DND-41 (cell line): ENCODE data around the gene OR13C9.

ENCODE experiments used
- ATAC-seq: fragments of 200-7000 bp; cut with Tn5 transposase; 3 replicates; pipeline ENCODE4 v1.9.1; 2021; ENCODE audit warnings: low read depth; ENCODE audit not compliant: insufficient read depth
- DNase-seq: peaks from one replicate; pipeline ENCODE4 v3.0.0-alpha.2; 2020
- H2AFZ ChIP-seq: 2 replicates; pipeline ENCODE4 v1.6.0; 2012; ENCODE audit warnings: low read depth, low read length
- H3K27ac ChIP-seq: 2 replicates; pipeline ENCODE4 v1.5.1; 2012; ENCODE audit warnings: low read length, inconsistent platforms
- H3K27me3 ChIP-seq: fragments of 200-600 bp; sonication (generic); 2 replicates; pipeline ENCODE4 v1.6.0; 2012; ENCODE audit warnings: low read length, mild to moderate bottlenecking, inconsistent platforms; ENCODE audit not compliant: insufficient read depth, poor library complexity
- H3K36me3 ChIP-seq: 2 replicates; pipeline ENCODE4 v1.5.1; 2012; ENCODE audit warnings: low read length, inconsistent platforms; ENCODE audit not compliant: insufficient read depth
- H3K4me1 ChIP-seq: 2 replicates; pipeline ENCODE4 v1.5.1; 2012; ENCODE audit warnings: mild to moderate bottlenecking, low read length; ENCODE audit not compliant: insufficient read depth
- H3K4me2 ChIP-seq: 2 replicates; pipeline ENCODE4 v1.6.0; 2012; ENCODE audit warnings: mild to moderate bottlenecking, moderate library complexity, low read length, inconsistent platforms; ENCODE audit not compliant: insufficient read depth
- H3K4me3 ChIP-seq, 2 experiments: fragments of 200-600 bp in 1 of 2; shearing (Covaris generic) in 1 of 2; 2 replicates each; pipeline ENCODE4 v1.5.1; 2012 to 2016; ENCODE audit warnings: inconsistent platforms in 2 of 2, low read length in 2 of 2, mild to moderate bottlenecking in 2 of 2, low read depth in 1 of 2, moderate library complexity in 1 of 2
- H3K79me2 ChIP-seq: 2 replicates; pipeline ENCODE4 v1.6.0; 2012; ENCODE audit warnings: low read length, inconsistent platforms; ENCODE audit not compliant: insufficient read depth
- H3K9ac ChIP-seq: 2 replicates; pipeline ENCODE4 v1.6.0; 2012; ENCODE audit warnings: low read depth, mild to moderate bottlenecking, inconsistent platforms, low read length, moderate library complexity
- H3K9me3 ChIP-seq: 2 replicates; pipeline ENCODE4 v1.5.1; 2012; ENCODE audit warnings: low read length, moderate library complexity, mild to moderate bottlenecking, inconsistent platforms; ENCODE audit not compliant: insufficient read depth, severe bottlenecking
- H4K20me1 ChIP-seq: 2 replicates; pipeline ENCODE4 v1.6.0; 2012; ENCODE audit warnings: low read length; ENCODE audit not compliant: insufficient read depth
- CTCF ChIP-seq: IDR thresholded peaks from 2 replicates; pipeline ENCODE4 v1.5.1; 2012; ENCODE audit warnings: borderline replicate concordance, low read length, moderate library complexity, mild to moderate bottlenecking; ENCODE audit not compliant: poor library complexity, severe bottlenecking; ENCODE audit errors: extremely low read depth
- EZH2 ChIP-seq: IDR thresholded peaks from 3 replicates; pipeline ENCODE4 v1.6.1; 2012; ENCODE audit warnings: borderline replicate concordance, low read depth, mild to moderate bottlenecking, moderate library complexity, low read length, inconsistent platforms; ENCODE audit not compliant: severe bottlenecking

The OR13C9 gene

GRCh38 chr9:104589626-104590025 is 28.4 kb downstream of the OR13C9 start:
- ATAC-seq (no peak), DNase-seq (no peak)
- H3K9me3 ChIP-seq: no peaks in the 10 kb centered on the region
- H3K36me3 ChIP-seq: no peaks in the 10 kb centered on the region
- no peak overlapping the region for H2AFZ ChIP-seq
- H3K27ac ChIP-seq: no peak overlapping the region
- no peak overlapping the region for H3K4me3 ChIP-seq
- no peaks in the 10 kb centered on the region for H4K20me1 ChIP-seq
- TF ChIP-seq CTCF (no peak), EZH2 (no peak)
- no peak overlapping the region for H3K9ac ChIP-seq
- H3K4me1 ChIP-seq: no peaks in the 10 kb centered on the region
- H3K79me2 ChIP-seq: no peaks in the 10 kb centered on the region
- no peak overlapping the region for H3K4me2 ChIP-seq
- H3K27me3 ChIP-seq: no peaks in the 10 kb centered on the region

- no peaks in the 10 kb centered on the region for H3K36me3 ChIP-seq
- no peak overlapping the region for H2AFZ ChIP-seq
- no peaks in the 10 kb centered on the region for H3K9me3 ChIP-seq
- TF ChIP-seq EZH2: no peak
- TF ChIP-seq CTCF: no peak
- H3K4me2 ChIP-seq: no peak overlapping the region
- H3K27me3 ChIP-seq: no peaks in the 10 kb centered on the region
- ATAC-seq (no peak), DNase-seq (no peak)
- H3K27ac ChIP-seq: no peak overlapping the region
- no peak overlapping the region for H3K9ac ChIP-seq
- H4K20me1 ChIP-seq: no peaks in the 10 kb centered on the region
- no peaks in the 10 kb centered on the region for H3K4me1 ChIP-seq
- H3K79me2 ChIP-seq: no peaks in the 10 kb centered on the region
- no peak overlapping the region for H3K4me3 ChIP-seq
Observed at GRCh38 chr9:104586496-104587180, 31.4 kb downstream of the OR13C9 start.

GRCh38 chr9:104580562-104580961 is 37.4 kb downstream of the OR13C9 start:
- Histone ChIP-seq H3K4me1 (no peaks in the 10 kb centered on the region), H3K27ac (no peak overlapping the region), H3K36me3 (no peaks in the 10 kb centered on the region), H3K4me2 (no peak overlapping the region), H3K4me3 (no peak overlapping the region), H3K9ac (no peak overlapping the region), H3K79me2 (no peaks in the 10 kb centered on the region), H2AFZ (no peak overlapping the region), H4K20me1 (no peaks in the 10 kb centered on the region), H3K27me3 (no peaks in the 10 kb centered on the region), H3K9me3 (no peaks in the 10 kb centered on the region)
- TF ChIP-seq CTCF (no peak), EZH2 (no peak)
- ATAC-seq: no peak
- DNase-seq: no peak
